Measurements from ENCODE around the gene ABHD5. TPM values are rescaled to one million over a fixed set of nuclear protein-coding genes. Genes with fewer than 3 reads are reported as not detected.

Gene ABHD5
- total RNA-seq, 1 donor, result 37.6 TPM

GRCh38 chr3:43736558-43737440, 46.1 kb downstream of the ABHD5 start:
- Histone ChIP-seq H3K4me1 (ENCODE audit: insufficient read depth, low read length) (peaks cover 33% of the 10 kb centered on the region), H3K9me3 (ENCODE audit: low read depth, low read length) (no peaks in the 10 kb centered on the region), H3K4me2 (ENCODE audit: insufficient read depth, low read length) (no peak overlapping the region), H2AFZ (ENCODE audit: low read length) (no peak overlapping the region), H3K4me3 (ENCODE audit: insufficient read depth, low read length) (no peak overlapping the region), H3K79me2 (ENCODE audit: insufficient read depth, low read length) (no peaks in the 10 kb centered on the region), H3K36me3 (ENCODE audit: insufficient read depth, low read length) (no peaks in the 10 kb centered on the region), H4K20me1 (ENCODE audit: insufficient read depth, low read length) (no peaks in the 10 kb centered on the region), H3K27ac (ENCODE audit: low read depth, low read length) (no peak overlapping the region), H3K27me3 (ENCODE audit: insufficient read depth, low read length) (no peaks in the 10 kb centered on the region)
- no peak for TF ChIP-seq CTCF (IDR thresholded peaks at IDR 0.05; ENCODE audit: extremely low read depth, low read depth, low read length)
- DNase-seq (ENCODE audit: insufficient read length, low spot score, missing footprints), result no peak

GRCh38 chr3:43738305-43738704, 47.6 kb downstream of the ABHD5 start:
- Histone ChIP-seq H3K27me3 (ENCODE audit: insufficient read depth, low read length) (no peaks in the 10 kb centered on the region), H3K27ac (ENCODE audit: low read depth, low read length) (no peak overlapping the region), H3K4me3 (ENCODE audit: insufficient read depth, low read length) (no peak overlapping the region), H3K4me1 (ENCODE audit: insufficient read depth, low read length) (peaks cover 36% of the 10 kb centered on the region), H3K9me3 (ENCODE audit: low read depth, low read length) (no peaks in the 10 kb centered on the region), H3K79me2 (ENCODE audit: insufficient read depth, low read length) (no peaks in the 10 kb centered on the region), H4K20me1 (ENCODE audit: insufficient read depth, low read length) (no peaks in the 10 kb centered on the region), H3K36me3 (ENCODE audit: insufficient read depth, low read length) (no peaks in the 10 kb centered on the region), H2AFZ (ENCODE audit: low read length) (no peak overlapping the region), H3K4me2 (ENCODE audit: insufficient read depth, low read length) (no peak overlapping the region)
- TF ChIP-seq CTCF (IDR thresholded peaks at IDR 0.05; ENCODE audit: extremely low read depth, low read depth, low read length), result no peak
- no peak for DNase-seq (ENCODE audit: insufficient read length, low spot score, missing footprints)

GRCh38 chr3:43742920-43743319, 52.2 kb downstream of the ABHD5 start:
- Histone ChIP-seq H3K36me3 (ENCODE audit: insufficient read depth, low read length) (no peaks in the 10 kb centered on the region), H2AFZ (ENCODE audit: low read length) (peak overlapping the region; percentile 28), H3K4me2 (ENCODE audit: insufficient read depth, low read length) (peak overlapping the region; percentile 24), H3K4me1 (ENCODE audit: insufficient read depth, low read length) (peaks cover 15% of the 10 kb centered on the region), H3K4me3 (ENCODE audit: insufficient read depth, low read length) (no peak overlapping the region), H4K20me1 (ENCODE audit: insufficient read depth, low read length) (no peaks in the 10 kb centered on the region), H3K27ac (ENCODE audit: low read depth, low read length) (no peak overlapping the region), H3K79me2 (ENCODE audit: insufficient read depth, low read length) (no peaks in the 10 kb centered on the region), H3K27me3 (ENCODE audit: insufficient read depth, low read length) (no peaks in the 10 kb centered on the region), H3K9me3 (ENCODE audit: low read depth, low read length) (no peaks in the 10 kb centered on the region)
- TF ChIP-seq CTCF (IDR thresholded peaks at IDR 0.05; ENCODE audit: extremely low read depth, low read depth, low read length), result peak; percentile 39
- DNase-seq (ENCODE audit: insufficient read length, low spot score, missing footprints), result peak; percentile 72

- no peaks in the 10 kb centered on the region for H4K20me1 ChIP-seq (ENCODE audit: insufficient read depth, low read length)
- H3K36me3 ChIP-seq (ENCODE audit: insufficient read depth, low read length), result no peaks in the 10 kb centered on the region
- H2AFZ ChIP-seq (ENCODE audit: low read length), result peak overlapping the region; percentile 73
- TF ChIP-seq CTCF (IDR thresholded peaks at IDR 0.05; ENCODE audit: extremely low read depth, low read depth, low read length), result no peak
- peak overlapping the region; percentile 8 for H3K4me2 ChIP-seq (ENCODE audit: insufficient read depth, low read length)
- no peaks in the 10 kb centered on the region for H3K27me3 ChIP-seq (ENCODE audit: insufficient read depth, low read length)
- H3K79me2 ChIP-seq (ENCODE audit: insufficient read depth, low read length), result no peaks in the 10 kb centered on the region
- H3K4me1 ChIP-seq (ENCODE audit: insufficient read depth, low read length), result peaks cover 19% of the 10 kb centered on the region
- no peak for DNase-seq (ENCODE audit: insufficient read length, low spot score, missing footprints)
- no peak overlapping the region for H3K4me3 ChIP-seq (ENCODE audit: insufficient read depth, low read length)
- H3K9me3 ChIP-seq (ENCODE audit: low read depth, low read length), result no peaks in the 10 kb centered on the region
- H3K27ac ChIP-seq (ENCODE audit: low read depth, low read length), result peak overlapping the region; percentile 32
These were observed 56.9 kb downstream of the ABHD5 start for GRCh38 chr3:43747641-43748040.

Measured in osteoblast (primary cell).